ENCODE data around the gene SIGLEC12. TPM values are rescaled to one million over a fixed set of nuclear protein-coding genes. Genes with fewer than 3 reads are reported as not detected.

The SIGLEC12 gene
- total RNA-seq, 1 donor from 2014 or later: 0.19 TPM

DNA sequence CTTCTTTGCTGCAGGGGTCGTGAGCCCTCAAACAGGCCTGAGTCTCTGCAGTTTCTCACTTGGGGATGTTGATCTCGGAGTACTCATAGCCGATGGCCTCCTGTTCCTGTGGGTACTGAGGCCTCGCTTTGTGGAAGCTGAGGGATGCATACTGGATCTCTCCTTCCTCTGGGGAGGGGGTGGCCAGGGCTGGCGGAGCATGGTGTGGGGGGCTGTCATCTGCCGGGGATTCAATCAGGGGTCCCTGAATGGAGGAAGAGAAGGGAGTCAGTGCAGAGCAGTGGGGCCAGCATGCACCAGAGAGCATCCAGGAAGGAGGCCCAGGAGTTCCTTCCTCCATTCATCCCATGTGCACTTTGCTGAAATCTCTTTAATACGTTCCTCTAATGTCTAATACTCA is 10.0 kb downstream of the SIGLEC12 start:
- ATAC-seq (no peak), DNase-seq (ENCODE audit: missing footprints) (no peak)
- intact Hi-C loops (cut with DNase I): no loop called here

DNA sequence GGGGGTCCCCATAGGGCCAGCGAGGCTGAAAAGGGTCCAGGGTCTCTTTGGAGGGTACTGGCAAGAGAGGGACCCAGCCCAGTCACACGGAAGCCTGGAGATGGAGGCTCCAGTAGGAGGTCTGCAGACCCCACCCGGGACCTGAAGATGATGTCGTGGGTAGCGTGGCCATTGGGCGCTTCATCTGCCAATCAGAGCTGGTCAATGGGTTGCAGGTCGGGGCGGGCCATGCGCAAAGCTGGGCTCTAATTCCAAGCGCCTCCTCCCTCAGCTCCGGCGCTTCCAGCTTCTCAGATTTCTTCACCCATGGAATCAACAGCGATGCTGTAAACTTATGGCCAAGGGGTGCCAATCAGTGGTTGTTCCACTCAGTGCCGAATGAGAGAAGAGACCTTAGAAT is 10.9 kb downstream of the SIGLEC12 start:
- intact Hi-C loops (cut with DNase I): no loop called here

DNA sequence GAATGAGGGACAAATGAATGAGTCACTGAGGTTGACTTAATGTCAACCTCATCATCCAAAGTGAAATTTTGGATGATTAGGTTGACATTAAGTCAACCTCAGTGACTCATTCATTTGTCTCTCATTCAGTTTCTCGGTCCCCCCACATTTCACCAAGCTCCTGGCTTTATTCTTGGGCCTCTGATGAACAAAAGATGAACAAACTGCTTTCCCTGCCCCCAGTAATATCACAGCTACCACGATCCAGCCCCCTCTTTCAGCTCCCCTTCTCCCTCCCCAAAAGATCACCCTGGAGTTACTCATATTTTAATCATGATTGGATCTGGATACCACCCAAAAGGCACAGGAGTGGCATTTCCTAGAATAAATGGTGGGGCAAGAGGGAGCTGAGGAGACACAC is 12.5 kb downstream of the SIGLEC12 start:
- ATAC-seq (no peak), DNase-seq (ENCODE audit: missing footprints) (no peak)
- intact Hi-C loops (cut with DNase I): no loop called here

More for the DNA sequence above, 10.9 kb downstream of the SIGLEC12 start:
- ATAC-seq (no peak), DNase-seq (ENCODE audit: missing footprints) (no peak)

DNA sequence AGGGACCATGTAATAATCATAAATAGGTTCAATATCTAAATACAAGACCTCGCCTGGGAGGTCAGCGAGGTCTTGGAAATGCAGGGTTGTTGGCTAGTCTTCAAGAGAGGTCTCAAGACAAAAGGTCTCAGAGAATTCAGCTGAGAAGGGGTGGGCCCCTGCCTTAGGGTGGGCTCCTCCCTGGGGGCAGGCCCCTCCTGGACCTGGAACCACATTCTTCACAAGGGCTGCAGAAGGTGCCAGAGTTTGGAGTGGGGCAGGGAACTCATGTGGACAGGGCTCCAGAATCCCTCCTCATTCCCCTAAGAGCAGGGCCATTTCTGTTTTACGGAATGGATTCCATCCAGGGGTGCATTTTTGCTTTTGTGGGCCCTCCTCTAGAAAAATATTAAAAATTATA is 13.1 kb downstream of the SIGLEC12 start:
- ATAC-seq: no peak
- intact Hi-C loops (cut with DNase I): no loop called here
- no peak for DNase-seq (ENCODE audit: missing footprints)

DNA sequence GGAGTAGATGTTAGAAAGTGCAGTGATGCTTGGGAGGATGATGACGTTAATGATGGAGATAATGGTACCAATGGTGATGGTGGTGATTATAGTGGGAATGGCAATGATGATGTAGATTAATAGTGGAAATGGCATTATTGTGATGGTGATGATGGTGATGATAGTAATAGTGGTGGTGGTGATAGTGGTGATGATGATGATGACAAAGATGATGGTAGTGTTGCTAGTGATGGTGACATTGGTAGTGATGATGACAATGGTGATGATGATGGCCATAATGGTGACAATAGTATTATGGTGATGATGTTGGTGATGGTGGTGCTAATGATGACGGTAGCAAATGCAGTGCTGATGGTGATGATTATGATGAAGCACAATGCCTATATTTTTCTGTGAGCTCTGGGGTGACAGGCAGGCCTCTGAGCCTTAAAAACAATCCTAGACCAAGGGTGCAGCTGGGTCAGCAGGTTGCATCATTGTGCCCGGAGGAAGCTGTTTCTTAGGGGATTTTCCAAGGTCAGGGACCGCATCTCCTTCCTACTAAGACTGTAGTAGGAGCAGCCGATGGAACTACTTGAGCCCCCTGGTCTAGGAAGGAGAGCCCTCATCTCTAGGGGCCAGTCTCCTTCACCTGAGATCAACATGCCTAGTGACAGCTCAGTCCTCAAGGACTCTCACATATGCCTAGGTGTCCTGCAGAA is 15.5 kb downstream of the SIGLEC12 start:
- intact Hi-C loops (cut with DNase I): no loop called here
- DNase-seq (ENCODE audit: missing footprints): no peak
- ATAC-seq: no peak

DNA sequence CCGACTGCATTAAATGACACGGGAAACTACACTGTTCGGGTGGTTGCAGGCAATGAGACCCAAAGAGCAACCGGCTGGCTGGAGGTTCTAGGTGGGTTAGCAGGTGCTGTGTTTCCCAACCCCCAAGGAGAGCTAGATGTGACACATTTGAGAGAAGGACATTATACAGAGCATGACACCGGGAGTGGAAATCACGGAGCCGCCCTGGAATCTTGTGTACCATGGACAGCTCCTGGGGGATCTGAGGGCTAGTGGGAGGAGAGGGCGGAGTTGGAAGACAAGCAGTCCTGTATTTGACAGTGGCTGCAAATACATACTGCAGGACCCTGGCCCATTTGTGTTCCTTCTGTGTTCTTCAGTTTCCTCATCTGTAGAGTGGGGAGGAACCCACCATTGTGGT is 21.0 kb downstream of the SIGLEC12 start:
- DNase-seq (ENCODE audit: missing footprints): no peak
- no peak for ATAC-seq
- intact Hi-C loops (cut with DNase I): no loop called here

DNA sequence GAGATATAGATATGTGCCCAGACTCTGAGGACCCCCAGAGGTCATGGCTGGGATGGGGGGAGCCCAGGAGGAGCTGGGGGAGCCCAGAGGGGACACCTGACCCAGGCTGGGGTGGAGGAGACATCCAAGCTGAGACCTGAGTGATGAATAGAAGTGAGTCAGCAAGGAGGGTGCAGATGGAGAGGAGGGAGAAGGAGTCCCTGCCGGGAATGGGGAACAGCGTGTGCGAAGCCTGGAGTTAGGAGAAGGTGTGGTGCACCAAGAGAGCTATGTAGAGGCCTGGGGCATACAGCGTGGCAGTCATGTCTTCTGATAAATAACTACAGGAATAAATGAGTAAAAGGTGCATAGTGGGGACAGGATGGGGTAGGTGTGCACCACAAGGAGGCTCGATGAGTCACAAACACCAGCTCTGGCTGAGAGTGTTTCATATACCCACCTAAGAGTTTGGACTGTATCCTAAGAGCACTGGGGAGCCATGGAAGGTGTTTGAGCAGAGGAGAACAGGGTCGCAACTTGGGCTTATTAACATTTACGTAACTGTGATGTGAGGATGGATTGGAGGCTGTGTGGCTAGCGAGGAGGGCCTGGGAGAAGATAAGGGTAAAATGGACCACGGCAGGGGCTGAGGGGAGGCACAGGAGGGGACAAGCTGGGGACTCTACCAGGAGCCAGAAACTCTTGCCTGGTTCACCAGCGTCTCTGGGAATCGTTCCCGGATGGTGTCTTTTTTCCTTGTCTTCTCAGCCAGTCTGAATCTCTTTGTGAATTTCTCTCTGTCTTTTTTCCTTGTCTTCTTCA is 21.9 kb downstream of the SIGLEC12 start:
- DNase-seq (ENCODE audit: missing footprints) (no peak), ATAC-seq (no peak)
- intact Hi-C loops (cut with DNase I): no loop called here

DNA sequence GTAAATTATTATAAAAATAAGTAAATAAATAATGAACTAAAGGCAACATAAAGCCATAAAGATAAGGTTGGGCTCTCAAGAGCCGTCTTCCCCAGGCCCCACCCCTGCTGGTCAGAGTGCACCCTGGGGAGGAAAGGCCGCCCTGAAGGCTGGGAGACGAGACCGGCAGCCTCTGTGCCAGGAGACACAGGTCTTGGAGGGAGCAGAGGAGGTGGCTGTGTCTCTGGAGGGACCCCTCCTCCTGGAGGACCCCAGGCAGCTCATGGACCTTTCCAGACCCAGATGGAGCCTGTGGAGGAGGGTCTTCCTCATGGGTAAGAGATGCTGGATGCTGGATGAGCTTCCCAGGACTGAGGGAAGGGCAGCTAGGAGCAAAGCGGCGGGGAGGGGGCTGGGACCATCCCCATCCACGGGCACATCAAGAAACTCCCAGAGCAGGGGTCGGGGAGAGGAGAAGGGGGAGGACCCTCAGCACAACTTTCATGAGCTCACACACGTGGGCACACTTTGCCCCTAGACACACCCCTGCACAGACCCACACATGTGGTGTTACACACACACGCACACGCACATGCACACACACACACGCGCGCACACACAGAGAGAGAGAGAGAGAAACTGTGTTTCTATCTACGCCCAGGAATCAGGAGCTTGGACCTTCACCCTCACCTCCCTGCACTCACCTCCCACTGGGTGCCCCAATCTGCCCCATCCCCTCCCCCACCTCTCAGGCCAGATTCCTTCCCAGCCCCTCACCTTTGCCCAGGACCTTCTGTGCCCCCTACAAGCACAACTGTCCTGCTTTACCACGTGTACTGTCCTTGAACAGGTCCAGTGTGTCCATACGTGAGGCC is 23.0 kb downstream of the SIGLEC12 start, which contains the start of gene CEACAM18:
Gene CEACAM18 (plus strand): TSS at position 159 of the 854 bp plus-strand sequence.
- DNase-seq (ENCODE audit: missing footprints) (no peak), ATAC-seq (no peak)
- intact Hi-C loops (cut with DNase I): no loop called here

DNA sequence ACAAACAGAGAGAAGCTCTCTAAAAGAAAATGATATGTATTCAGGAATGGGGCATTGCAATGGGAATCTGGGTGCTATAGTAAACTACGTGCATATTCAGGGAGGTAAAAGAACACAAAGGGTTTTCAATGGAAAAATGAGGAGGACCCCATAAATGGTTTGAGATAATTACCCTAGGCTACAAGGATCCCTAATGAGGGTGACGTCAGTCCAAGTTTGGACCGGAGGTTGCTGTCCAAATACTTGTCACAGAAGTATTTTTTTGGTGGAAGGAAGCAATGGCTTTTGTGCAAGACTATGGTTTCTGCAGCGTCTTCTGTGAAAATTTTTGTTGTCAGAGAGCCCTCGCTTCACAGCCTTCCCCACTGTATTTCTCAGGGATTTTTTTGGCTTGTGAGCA is 24.3 kb downstream of the SIGLEC12 start:
- ATAC-seq (no peak), DNase-seq (ENCODE audit: missing footprints) (no peak)
- intact Hi-C loops (cut with DNase I): no loop called here

DNA sequence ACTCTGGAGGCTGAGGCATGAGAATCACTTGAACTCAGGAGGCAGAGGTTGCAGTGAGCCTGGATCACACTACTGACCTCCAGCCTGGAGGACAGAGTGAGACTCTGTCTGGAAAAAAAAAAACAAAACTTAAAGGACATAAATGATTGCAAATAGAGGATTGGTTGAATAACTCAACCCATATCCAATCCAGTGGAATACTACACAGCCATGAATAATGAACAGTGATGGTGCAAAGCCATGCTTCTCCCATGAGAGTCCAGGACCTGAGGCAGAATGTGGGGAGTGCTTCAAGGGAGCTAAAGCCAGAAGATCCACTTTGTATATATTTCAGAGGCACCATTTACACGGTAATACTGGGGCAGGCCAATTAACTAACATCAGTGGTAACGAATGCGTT is 25.4 kb downstream of the SIGLEC12 start:
- no peak for DNase-seq (ENCODE audit: missing footprints)
- no peak for ATAC-seq
- intact Hi-C loops (cut with DNase I): no loop called here

DNA sequence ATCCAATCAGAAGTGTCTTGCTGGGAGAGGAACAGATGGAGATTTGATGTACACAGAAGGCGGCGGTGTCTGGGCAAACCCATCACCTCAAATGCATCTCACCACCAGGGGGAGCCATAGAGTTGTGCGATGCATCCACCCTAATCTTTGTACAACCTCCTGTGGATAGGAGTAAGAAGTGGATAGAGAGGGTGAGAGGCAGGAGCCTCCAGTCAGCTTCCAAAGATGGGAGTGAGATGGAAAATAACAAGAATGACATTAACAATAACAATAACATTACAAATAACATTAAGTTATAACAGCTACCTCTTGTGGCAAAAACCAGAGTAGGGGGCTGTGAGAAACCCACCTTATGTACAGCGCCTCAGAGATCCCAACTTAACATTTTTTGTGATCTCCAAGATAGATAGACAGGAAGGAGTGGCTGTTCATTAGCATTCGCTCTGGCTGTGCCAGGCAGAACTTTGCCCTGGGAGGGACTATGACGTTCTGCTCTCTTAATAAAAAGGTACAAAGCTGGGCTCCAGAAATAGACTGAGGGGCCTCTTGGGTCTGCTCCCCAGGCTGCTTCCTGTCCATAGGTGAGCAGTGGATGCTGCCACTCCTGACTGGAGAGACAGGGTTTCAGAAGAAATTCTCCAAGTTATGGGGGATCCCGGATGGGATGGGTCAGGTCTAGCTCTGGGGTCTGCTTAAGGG is 28.4 kb downstream of the SIGLEC12 start:
- intact Hi-C loops (cut with DNase I): loop anchor here (5.0 kb wide), 2 partner anchors 184 to 304 kb away; no protein-coding TSS in a partner anchor
- no peak for DNase-seq (ENCODE audit: missing footprints)
- peak; percentile 60 for ATAC-seq

DNA sequence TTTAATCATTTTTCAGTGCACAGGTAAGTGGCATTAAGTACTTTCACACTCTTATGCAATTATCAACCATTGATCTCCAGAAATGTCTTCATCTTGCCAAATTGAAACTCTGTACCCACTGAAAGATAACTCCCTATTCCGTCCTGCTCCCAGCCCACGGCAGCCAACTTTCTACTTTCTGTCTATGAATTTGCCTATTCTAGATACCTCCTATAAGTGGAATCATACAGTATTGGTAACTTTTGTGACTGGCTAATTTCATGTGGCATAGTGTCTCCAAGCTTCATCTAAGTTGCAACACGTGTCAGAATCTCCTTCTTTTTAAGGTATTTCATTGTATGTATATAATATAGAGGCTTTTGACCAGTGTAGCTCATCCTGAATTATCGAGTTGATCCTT is 29.0 kb downstream of the SIGLEC12 start:
- intact Hi-C loops (cut with DNase I): loop anchor here (5.0 kb wide), 2 partner anchors 185 to 305 kb away; no protein-coding TSS in a partner anchor
- ATAC-seq: no peak
- DNase-seq (ENCODE audit: missing footprints): no peak

DNA sequence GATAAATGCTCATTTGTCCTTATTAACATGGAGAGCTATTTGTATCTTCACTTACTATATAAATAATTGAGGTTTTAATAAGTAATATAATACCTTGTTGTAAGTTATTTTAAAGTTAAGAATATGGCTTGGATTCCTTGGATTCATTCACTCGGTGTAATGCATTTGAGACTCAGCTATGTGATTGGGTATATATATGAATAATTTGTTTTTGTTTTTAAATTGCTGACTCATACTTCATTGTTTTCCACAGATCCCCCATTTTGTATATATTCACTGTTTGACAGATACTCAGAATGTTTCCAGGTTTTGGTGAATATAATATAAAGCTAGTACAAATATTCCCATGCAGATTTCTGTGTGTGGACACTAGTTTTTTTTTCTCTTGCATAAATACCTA is 30.1 kb downstream of the SIGLEC12 start:
- ATAC-seq: no peak
- intact Hi-C loops (cut with DNase I): loop anchor here (5.0 kb wide), 2 partner anchors 186 to 306 kb away; no protein-coding TSS in a partner anchor

DNA sequence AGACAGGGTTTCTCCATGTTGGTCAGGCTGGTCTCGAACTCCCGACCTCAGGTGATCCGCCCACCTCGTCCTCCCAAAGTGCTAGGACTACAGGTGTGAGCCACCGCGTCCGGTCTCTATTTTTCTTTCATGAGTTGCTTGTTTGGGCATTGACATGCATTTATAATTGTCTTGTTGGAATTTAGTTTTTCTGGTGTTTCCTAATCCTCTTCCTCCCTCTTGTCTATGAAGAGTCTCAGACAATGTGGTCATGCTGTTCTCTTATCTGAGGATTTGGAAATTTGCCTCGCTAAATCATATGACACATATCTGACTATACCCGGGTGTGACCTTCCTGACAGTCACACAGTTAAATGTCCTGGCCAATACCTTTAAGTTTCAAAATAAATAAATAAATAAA is 30.6 kb downstream of the SIGLEC12 start:
- intact Hi-C loops (cut with DNase I): loop anchor here (5.0 kb wide), 2 partner anchors 186 to 306 kb away; no protein-coding TSS in a partner anchor
- ATAC-seq (no peak), DNase-seq (ENCODE audit: missing footprints) (no peak)

More for the DNA sequence above, 30.1 kb downstream of the SIGLEC12 start:
- DNase-seq (ENCODE audit: missing footprints): no peak

DNA sequence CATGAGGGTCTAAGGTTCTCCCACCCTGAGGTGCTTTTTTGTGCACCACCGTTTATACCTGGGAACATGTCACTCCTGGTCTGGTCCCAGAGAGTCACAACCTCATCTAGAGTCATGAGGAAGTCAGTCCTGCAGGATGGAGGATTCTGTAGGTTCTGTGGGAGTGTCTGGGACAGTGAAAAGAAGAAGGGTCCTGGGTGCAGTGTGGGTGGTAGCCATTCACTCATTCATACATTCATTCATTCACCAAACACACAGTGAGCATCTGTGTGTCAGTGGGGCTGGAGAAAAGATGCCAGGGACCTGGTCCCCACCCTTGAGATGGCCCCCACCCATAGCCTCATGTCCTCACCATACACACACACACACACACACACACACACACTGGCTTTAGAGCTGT is 32.0 kb downstream of the SIGLEC12 start:
- intact Hi-C loops (cut with DNase I): loop anchor here (5.0 kb wide), 2 partner anchors 188 to 308 kb away; no protein-coding TSS in a partner anchor
- ATAC-seq (no peak), DNase-seq (ENCODE audit: missing footprints) (no peak)

DNA sequence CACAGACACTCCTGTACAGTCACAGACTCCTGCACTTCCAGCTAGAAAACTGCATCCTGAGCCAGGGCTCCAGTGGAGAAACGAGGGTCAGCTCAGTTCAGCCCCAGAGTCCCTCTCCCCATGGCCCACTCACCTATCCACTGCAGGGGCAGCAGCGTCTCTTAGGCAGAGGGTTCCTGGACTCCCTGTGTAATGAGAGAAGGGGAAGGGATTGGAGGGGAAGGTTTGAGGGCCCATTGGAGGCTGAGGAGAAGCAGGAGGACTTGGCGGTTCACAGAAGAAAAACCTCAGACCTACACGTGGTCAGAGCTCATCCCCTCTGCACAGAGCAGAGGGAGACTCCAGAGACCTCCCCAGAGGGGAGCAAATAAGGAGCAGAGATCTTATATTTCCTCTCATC is 32.4 kb downstream of the SIGLEC12 start:
- intact Hi-C loops (cut with DNase I): no loop called here
- no peak for DNase-seq (ENCODE audit: missing footprints)
- ATAC-seq: no peak

DNA sequence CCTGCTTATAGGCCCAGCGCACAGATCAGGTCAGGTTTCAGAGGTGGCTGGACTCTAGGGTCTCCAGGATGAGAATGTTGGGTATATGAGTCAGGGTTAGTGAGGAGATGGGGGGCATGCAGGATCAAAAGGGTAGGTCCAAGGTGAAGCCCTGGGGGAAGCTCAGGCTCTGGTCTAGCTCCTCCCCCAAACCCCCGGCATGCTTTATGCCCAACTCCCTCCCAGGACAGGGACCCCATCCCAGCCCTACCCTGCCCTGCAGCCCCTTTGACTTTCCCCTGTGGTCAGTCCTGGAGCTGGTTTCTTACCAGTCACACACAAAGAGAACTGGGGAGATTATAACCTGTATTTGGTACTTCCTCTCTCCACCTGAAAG is 33.1 kb downstream of the SIGLEC12 start:
- intact Hi-C loops (cut with DNase I): no loop called here
- ATAC-seq (no peak), DNase-seq (ENCODE audit: missing footprints) (no peak)

DNA sequence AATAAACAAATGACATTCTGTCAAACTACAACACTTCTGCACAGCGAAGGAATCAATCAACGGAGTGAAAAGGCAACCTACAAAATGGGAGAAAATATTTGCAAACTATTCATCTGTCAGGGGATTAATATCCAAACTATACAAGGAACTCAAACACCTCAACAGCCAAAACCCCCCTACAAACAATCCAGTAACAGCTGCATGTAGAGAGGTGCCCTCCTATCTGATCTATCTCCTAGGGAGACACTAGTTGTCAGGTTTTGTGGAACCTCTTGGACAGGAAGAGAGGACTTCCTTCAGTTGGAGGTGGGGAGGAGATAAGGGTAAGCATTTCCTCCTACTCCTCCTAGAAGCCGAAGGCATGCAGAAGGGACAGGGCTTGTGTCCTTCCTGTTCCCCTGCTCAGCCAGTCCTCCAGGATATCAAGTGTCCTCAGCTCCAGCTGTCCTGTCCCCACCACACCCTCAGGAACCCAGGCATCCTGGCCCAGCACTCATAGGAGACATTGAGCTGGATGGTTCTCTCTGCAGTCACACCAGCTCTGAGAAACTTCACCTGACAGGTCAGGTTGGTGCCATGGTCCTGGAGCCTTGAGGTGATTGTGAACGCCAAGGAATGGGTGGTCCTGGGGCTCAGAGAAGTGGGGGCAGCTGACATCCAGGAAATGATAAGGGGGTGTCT is 33.6 kb downstream of the SIGLEC12 start:
- intact Hi-C loops (cut with DNase I): no loop called here
- DNase-seq (ENCODE audit: missing footprints): no peak
- no peak for ATAC-seq
